Activated CD8-positive, alpha-beta T cell treated with anti-CD3 and anti-CD28 coated beads for 36 hours (primary cell): ENCODE measurements around the gene PTBP1. TPM values are rescaled to one million over a fixed set of nuclear protein-coding genes. Genes with fewer than 3 reads are reported as not detected.

ENCODE experiments used
- ATAC-seq: fragments of 200-7000 bp; cut with Tn5 transposase; one replicate; pipeline ENCODE4 v1.10.0; 2021; ENCODE audit warnings: mild to moderate bottlenecking, moderate library complexity
- CTCF ChIA-PET: fragments of 350-600 bp; sonication (Branson Sonifier 250); formaldehyde crosslinking; loops from one replicate; lab custom pipeline; 2021; ENCODE audit warnings: antibody characterized with exemption; lab: Charles Lee
- POLR2A ChIA-PET: fragments of 350-600 bp; sonication (Branson Sonifier 250); formaldehyde crosslinking; loops from one replicate; lab custom pipeline; 2021; ENCODE audit warnings: antibody characterized with exemption; lab: Charles Lee
- DNase-seq: peaks from one replicate; pipeline ENCODE4 v3.0.0-alpha.2; 2020
- H3K27ac Mint-ChIP-seq: one replicate; pipeline ENCODE4 v1.8.0; 2021; ENCODE audit warnings: mild to moderate bottlenecking, mixed read lengths
- H3K27me3 Mint-ChIP-seq: one replicate; pipeline ENCODE4 v1.8.0; 2021; ENCODE audit warnings: mixed read lengths
- H3K36me3 Mint-ChIP-seq: one replicate; pipeline ENCODE4 v1.8.0; 2021; ENCODE audit warnings: low read depth, mixed read lengths
- H3K4me1 Mint-ChIP-seq: one replicate; pipeline ENCODE4 v1.8.0; 2021; ENCODE audit warnings: low read depth, mixed read lengths
- H3K4me3 Mint-ChIP-seq: one replicate; pipeline ENCODE4 v1.8.0; 2021; ENCODE audit warnings: mild to moderate bottlenecking, moderate library complexity, mixed read lengths
- H3K9me3 Mint-ChIP-seq: one replicate; pipeline ENCODE4 v1.8.0; 2021; ENCODE audit warnings: mixed read lengths
- CTCF ChIP-seq: fragments of 200-600 bp; IDR thresholded peaks from one replicate; pipeline ENCODE4 v1.8.0; 2022; ENCODE audit warnings: antibody characterized with exemption, mild to moderate bottlenecking
- intact Hi-C: fragments of 100-400 bp; cut with micrococcal nuclease; formaldehyde crosslinking; loops from one replicate; pipeline ENCODE4 v1.10.0; 2022
- total RNA-seq, 2 experiments: library from RNA; stranded (reverse); gene quantifications; one replicate each; pipeline ENCODE4 v1.2.3, GENCODE V29; 2021

Gene PTBP1
- total RNA-seq, 2 experiments from 2014 or later, result 581 to 582 TPM

- H3K4me1 Mint-ChIP-seq, result no peaks in the 10 kb centered on the region
- H3K9me3 Mint-ChIP-seq, result no peaks in the 10 kb centered on the region
- peaks cover 2% of the 10 kb centered on the region for H3K27me3 Mint-ChIP-seq
- no peaks in the 10 kb centered on the region for H3K36me3 Mint-ChIP-seq
- TF ChIP-seq CTCF, result no peak
- H3K27ac Mint-ChIP-seq, result no peak overlapping the region
- CTCF ChIA-PET, result no interaction called here
- H3K4me3 Mint-ChIP-seq, result no peak overlapping the region
- intact Hi-C loops, result no loop called here
- POLR2A ChIA-PET, result no interaction called here
- DNase-seq, result no peak
- ATAC-seq, result no peak
Measured at GRCh38 chr19:751501-752341, 45.5 kb upstream of the PTBP1 start.

- H3K36me3 Mint-ChIP-seq, result no peaks in the 10 kb centered on the region
- ChIA-PET CTCF (no interaction called here), POLR2A (no interaction called here)
- ATAC-seq, result no peak
- no peak for DNase-seq
- no peak overlapping the region for H3K4me3 Mint-ChIP-seq
- no peaks in the 10 kb centered on the region for H3K4me1 Mint-ChIP-seq
- no peak for TF ChIP-seq CTCF
- peaks cover 2% of the 10 kb centered on the region for H3K27me3 Mint-ChIP-seq
- H3K9me3 Mint-ChIP-seq, result no peaks in the 10 kb centered on the region
- no peak overlapping the region for H3K27ac Mint-ChIP-seq
- intact Hi-C loops, result no loop called here
Measured at GRCh38 chr19:752652-753517, 44.4 kb upstream of the PTBP1 start.

GRCh38 chr19:754530-754929, 42.7 kb upstream of the PTBP1 start:
- CTCF ChIA-PET, result no interaction called here
- POLR2A ChIA-PET, result no interaction called here
- no peak for TF ChIP-seq CTCF
- peaks cover 5% of the 10 kb centered on the region for H3K9me3 Mint-ChIP-seq
- intact Hi-C loops, result no loop called here
- peaks cover 2% of the 10 kb centered on the region for H3K27me3 Mint-ChIP-seq
- H3K4me1 Mint-ChIP-seq, result no peaks in the 10 kb centered on the region
- no peaks in the 10 kb centered on the region for H3K36me3 Mint-ChIP-seq
- H3K27ac Mint-ChIP-seq, result no peak overlapping the region
- DNase-seq (no peak), ATAC-seq (no peak)
- H3K4me3 Mint-ChIP-seq, result no peak overlapping the region

- no peak for ATAC-seq
- POLR2A ChIA-PET, result no interaction called here
Measured at GRCh38 chr19:755063-755462, 42.2 kb upstream of the PTBP1 start.

More at GRCh38 chr19:755063-755462, 42.2 kb upstream of the PTBP1 start:
- Mint-ChIP-seq H3K4me1 (no peaks in the 10 kb centered on the region), H3K27me3 (peaks cover 2% of the 10 kb centered on the region), H3K36me3 (no peaks in the 10 kb centered on the region), H3K9me3 (peaks cover 8% of the 10 kb centered on the region), H3K27ac (no peak overlapping the region), H3K4me3 (no peak overlapping the region)
- DNase-seq, result no peak
- TF ChIP-seq CTCF, result no peak
- CTCF ChIA-PET, result no interaction called here
- intact Hi-C loops, result no loop called here
